ENCODE results near the gene ZNF341.

ZNF341 gene

DNA sequence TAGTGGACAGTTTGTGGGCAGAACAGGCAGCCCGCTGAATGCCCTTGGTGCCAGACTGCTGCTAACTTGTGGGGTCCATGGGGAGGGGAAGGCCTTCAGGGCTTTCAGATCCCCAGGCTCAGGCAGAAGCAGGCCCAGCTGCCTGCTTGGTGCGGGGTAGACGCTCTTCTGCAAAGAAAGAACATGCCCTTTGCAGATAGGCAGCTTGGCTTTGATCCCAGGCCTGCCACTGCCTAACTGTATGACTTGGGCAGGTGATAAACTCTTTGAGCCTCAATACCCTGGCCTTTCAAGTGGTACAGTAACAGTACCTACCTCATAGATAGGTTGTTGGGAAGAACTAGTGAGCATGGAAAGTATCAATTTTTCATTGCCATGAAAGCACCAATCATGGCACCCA, 107.8 kb downstream of the ZNF341 start:
- no peak for DNase-seq (ENCODE audit: extremely low read depth in 1 of 2, low read depth in 1 of 2)

- DNase-seq (ENCODE audit: extremely low read depth in 1 of 2, low read depth in 1 of 2) = no peak
Measured at GRCh38 chr20:33840160-33840559, 108.4 kb downstream of the ZNF341 start.

GRCh38 chr20:33840759-33841435, 109.1 kb downstream of the ZNF341 start:
- DNase-seq (ENCODE audit: extremely low read depth in 1 of 2, low read depth in 1 of 2) = no peak

GRCh38 chr20:33841436-33841799, 109.6 kb downstream of the ZNF341 start:
- DNase-seq (ENCODE audit: extremely low read depth in 1 of 2, low read depth in 1 of 2) = no peak

All from activated CD8-positive, alpha-beta memory T cell treated with anti-CD3 and anti-CD28 coated beads for 1 hour (primary cell).